ENCODE data around the gene RAB1B. TPM values are rescaled to one million over a fixed set of nuclear protein-coding genes. Genes with fewer than 3 reads are reported as not detected.

RAB1B gene
- total RNA-seq, 4 donors from 2014 or later = 96.0 to 194 (median 130) TPM

DNA sequence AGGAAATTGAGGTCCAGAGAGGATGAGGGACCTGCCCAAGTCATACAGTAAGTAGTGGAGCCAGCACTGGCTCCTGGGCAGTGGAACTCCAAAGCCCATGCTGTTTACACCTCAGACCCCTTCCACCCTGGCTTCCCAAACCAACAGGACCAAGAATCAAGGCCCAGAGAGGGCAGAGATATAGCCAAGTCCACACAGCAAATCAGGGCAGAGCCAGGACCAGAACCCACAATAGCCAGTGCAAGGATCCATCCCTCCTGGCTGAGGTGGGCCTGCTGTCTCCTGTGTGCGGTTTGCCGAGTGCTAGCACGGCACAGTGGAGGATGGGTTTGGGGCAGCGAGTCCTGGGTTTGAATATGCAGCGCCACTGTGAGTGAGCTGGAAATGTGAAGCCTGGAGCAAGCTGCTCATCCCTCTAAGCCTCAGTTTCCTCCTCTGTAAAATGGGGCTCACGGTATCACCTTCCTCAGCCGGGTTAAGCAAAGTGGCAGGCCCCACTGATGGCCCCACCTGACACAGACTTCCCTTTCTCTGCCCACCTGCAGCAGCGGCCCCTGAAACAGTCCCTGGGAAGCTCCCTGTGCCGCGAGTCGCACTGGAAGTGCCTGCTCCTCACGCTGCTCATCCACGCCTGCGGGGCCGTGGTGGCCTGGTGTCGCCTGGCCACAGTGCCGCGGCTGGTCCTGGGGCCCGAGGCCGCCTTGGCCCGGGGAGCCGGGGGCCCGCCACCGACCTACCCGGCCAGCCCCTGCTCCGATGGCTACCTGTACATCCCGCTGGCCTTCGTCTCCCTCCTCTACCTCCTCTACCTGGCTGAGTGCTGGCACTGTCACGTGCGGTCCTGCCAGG lies 25.6 kb downstream of the RAB1B start:
- Histone ChIP-seq H3K27me3 (peaks cover 14 to 25% (median 21%) of the 10 kb centered on the region in 3 donors), H3K27ac (no peak overlapping the region), H3K4me3 (no peak overlapping the region), H3K4me1 (peaks cover 7 to 14% of the 10 kb centered on the region in 2 donors), H3K9me3 (no peaks in the 10 kb centered on the region), H3K36me3 (no peaks in the 10 kb centered on the region)
- intact Hi-C loops (cut with DNase I; ENCODE audit: low total_unique reads) = no loop called here
- DNase-seq (no peak), ATAC-seq (no peak)
- in situ Hi-C loops (cut with MboI; ENCODE audit: low sequenced_read_pairs in 4 of 4) = no loop called here
- TF ChIP-seq POLR2A (IDR thresholded peaks at IDR 0.05) = no peak
- TF ChIP-seq, protein P1, sequence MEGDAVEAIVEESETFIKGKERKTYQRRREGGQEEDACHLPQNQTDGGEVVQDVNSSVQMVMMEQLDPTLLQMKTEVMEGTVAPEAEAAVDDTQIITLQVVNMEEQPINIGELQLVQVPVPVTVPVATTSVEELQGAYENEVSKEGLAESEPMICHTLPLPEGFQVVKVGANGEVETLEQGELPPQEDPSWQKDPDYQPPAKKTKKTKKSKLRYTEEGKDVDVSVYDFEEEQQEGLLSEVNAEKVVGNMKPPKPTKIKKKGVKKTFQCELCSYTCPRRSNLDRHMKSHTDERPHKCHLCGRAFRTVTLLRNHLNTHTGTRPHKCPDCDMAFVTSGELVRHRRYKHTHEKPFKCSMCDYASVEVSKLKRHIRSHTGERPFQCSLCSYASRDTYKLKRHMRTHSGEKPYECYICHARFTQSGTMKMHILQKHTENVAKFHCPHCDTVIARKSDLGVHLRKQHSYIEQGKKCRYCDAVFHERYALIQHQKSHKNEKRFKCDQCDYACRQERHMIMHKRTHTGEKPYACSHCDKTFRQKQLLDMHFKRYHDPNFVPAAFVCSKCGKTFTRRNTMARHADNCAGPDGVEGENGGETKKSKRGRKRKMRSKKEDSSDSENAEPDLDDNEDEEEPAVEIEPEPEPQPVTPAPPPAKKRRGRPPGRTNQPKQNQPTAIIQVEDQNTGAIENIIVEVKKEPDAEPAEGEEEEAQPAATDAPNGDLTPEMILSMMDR (IDR thresholded peaks at IDR 0.05 in 4 of 5, conservative IDR thresholded peaks at IDR 0.05 in 1 of 5) = no peak

DNA sequence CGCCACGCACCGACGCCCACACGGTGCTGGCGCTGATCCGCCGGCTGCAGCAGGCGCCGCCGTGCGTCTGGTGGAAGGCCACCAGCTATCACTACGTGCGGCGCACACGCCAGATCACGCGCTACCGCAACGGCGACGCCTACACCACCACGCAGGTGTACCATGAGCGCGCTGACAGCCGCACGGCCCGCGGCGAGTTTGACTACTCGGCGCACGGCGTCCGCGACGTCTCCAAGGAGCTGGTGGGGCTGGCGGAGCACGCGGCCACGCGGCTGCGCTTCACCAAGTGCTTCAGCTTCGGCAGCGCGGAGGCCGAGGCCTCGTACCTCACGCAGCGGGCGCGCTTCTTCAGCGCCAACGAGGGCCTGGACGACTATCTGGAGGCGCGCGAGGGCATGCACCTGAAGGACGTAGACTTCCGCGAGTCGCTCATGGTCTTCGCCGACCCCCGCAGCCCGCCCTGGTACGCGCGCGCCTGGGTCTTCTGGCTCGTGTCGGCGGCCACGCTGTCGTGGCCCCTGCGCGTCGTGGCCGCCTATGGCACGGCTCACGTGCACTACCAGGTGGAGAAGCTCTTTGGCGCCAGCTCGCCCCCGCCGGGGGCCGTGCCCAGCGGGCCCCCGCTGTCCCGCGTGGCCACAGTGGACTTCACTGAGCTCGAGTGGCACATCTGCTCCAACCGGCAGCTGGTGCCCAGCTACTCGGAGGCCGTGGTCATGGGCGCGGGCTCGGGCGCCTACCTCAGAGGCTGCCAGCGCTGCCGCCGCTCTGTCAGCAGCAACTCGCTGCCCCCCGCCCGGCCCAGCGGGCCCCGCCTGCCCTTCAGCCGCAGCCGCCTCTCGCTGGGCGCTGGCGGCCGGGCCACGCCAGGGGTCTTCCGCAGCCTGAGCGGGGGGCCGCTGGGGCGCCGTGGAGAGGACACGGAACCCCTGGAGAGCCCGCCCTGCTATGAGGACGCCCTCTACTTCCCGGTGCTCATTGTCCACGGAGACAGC lies 26.5 kb downstream of the RAB1B start:
- ATAC-seq (no peak), DNase-seq (no peak)
- TF ChIP-seq, protein P1 (IDR thresholded peaks at IDR 0.05 in 4 of 5, conservative IDR thresholded peaks at IDR 0.05 in 1 of 5) = no peak
- TF ChIP-seq POLR2A (IDR thresholded peaks at IDR 0.05) = no peak
- peaks cover 3 to 8% of the 10 kb centered on the region in 2 donors for H3K4me1 ChIP-seq
- H3K27ac ChIP-seq = no peak overlapping the region
- peaks cover 14 to 25% (median 21%) of the 10 kb centered on the region in 3 donors for H3K27me3 ChIP-seq
- intact Hi-C loops (cut with DNase I; ENCODE audit: low total_unique reads) (no loop called here), in situ Hi-C loops (cut with MboI; ENCODE audit: low sequenced_read_pairs in 4 of 4) (no loop called here)
- H3K9me3 ChIP-seq = no peaks in the 10 kb centered on the region
- no peak overlapping the region for H3K4me3 ChIP-seq
- no peaks in the 10 kb centered on the region for H3K36me3 ChIP-seq

GRCh38 chr11:66297610-66298009 lies 29.2 kb downstream of the RAB1B start:
- ATAC-seq (no peak), DNase-seq (no peak)
- Histone ChIP-seq H3K36me3 (no peaks in the 10 kb centered on the region), H3K27me3 (peaks cover 2 to 13% (median 7%) of the 10 kb centered on the region in 3 donors), H3K4me1 (no peaks in the 10 kb centered on the region), H3K27ac (no peak overlapping the region), H3K4me3 (no peak overlapping the region), H3K9me3 (no peaks in the 10 kb centered on the region)
- in situ Hi-C loops (cut with MboI; ENCODE audit: low sequenced_read_pairs in 4 of 4) = no loop called here
- TF ChIP-seq, protein P1 (IDR thresholded peaks at IDR 0.05 in 4 of 5, conservative IDR thresholded peaks at IDR 0.05 in 1 of 5) = no peak
- no peak for TF ChIP-seq POLR2A (IDR thresholded peaks at IDR 0.05)
- intact Hi-C loops (cut with DNase I; ENCODE audit: low total_unique reads) = no loop called here

DNA sequence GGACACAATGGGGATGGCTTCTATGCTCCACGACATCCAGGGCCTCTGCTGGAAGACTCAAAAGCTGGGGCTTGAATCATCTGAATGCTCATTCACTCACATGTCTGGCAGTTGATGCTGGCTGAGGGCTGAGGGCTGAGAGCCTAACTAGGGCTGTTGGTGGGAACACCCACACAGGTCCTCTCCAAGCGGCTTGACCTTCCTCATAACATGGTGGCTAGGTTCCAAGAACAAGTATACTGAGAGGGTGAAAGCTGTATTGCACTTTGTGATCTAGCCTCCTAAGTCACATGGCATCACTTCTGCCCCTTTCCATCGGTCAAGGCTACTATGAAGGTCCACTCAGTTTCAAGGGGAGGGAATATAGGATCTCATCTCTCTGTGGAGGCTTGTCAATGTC lies 30.7 kb downstream of the RAB1B start:
- H3K36me3 ChIP-seq = no peaks in the 10 kb centered on the region
- TF ChIP-seq POLR2A (IDR thresholded peaks at IDR 0.05) = no peak
- TF ChIP-seq, protein P1 (IDR thresholded peaks at IDR 0.05 in 4 of 5, conservative IDR thresholded peaks at IDR 0.05 in 1 of 5) = no peak
- in situ Hi-C loops (cut with MboI; ENCODE audit: low sequenced_read_pairs in 4 of 4) (no loop called here), intact Hi-C loops (cut with DNase I; ENCODE audit: low total_unique reads) (no loop called here)
- H3K27ac ChIP-seq = no peak overlapping the region
- no peak for DNase-seq
- no peaks in the 10 kb centered on the region for H3K4me1 ChIP-seq
- no peak overlapping the region for H3K4me3 ChIP-seq
- no peak for ATAC-seq
- no peaks in the 10 kb centered on the region for H3K9me3 ChIP-seq
- no peaks in the 10 kb centered on the region for H3K27me3 ChIP-seq
